Omental fat pad (tissue), 4 donors: ENCODE results near the gene EXTL2. TPM values are rescaled to one million over a fixed set of nuclear protein-coding genes. Genes with fewer than 3 reads are reported as not detected.
"Not testable (repeated sequence)": the region's sequence is repeated elsewhere in the genome, so short reads cannot be mapped to it uniquely, and the experiment has no call there.

Experiments used
- ATAC-seq: fragments of 150-250 bp; one replicate; pipeline ENCODE4 v1.9.1; 2016; ENCODE audit warnings: mild to moderate bottlenecking, moderate library complexity; ENCODE audit not compliant: low FRiP score
- DNase-seq: peaks from one replicate; pipeline ENCODE4 v3.0.0-alpha.2; 2019; ENCODE audit warnings: low spot score
- total RNA-seq, 4 donors: library from RNA; depleted of rRNA; stranded (reverse); fragments of >200 nt; gene quantifications; one replicate each; pipeline ENCODE4 v1.1.0, GENCODE V29; 2016
- TF ChIP-seq, protein P1 (sequence below), 3 donors: fragments of 450-650 bp; IDR thresholded peaks; one replicate each; pipeline ENCODE4 v1.5.1; 2016 to 2017; ENCODE audit warnings: antibody characterized with exemption in 3 of 3, mild to moderate bottlenecking in 3 of 3, moderate library complexity in 2 of 3

The EXTL2 gene
- total RNA-seq, 4 donors from 2014 or later = 10.1 to 16.6 (median 10.4) TPM

DNA sequence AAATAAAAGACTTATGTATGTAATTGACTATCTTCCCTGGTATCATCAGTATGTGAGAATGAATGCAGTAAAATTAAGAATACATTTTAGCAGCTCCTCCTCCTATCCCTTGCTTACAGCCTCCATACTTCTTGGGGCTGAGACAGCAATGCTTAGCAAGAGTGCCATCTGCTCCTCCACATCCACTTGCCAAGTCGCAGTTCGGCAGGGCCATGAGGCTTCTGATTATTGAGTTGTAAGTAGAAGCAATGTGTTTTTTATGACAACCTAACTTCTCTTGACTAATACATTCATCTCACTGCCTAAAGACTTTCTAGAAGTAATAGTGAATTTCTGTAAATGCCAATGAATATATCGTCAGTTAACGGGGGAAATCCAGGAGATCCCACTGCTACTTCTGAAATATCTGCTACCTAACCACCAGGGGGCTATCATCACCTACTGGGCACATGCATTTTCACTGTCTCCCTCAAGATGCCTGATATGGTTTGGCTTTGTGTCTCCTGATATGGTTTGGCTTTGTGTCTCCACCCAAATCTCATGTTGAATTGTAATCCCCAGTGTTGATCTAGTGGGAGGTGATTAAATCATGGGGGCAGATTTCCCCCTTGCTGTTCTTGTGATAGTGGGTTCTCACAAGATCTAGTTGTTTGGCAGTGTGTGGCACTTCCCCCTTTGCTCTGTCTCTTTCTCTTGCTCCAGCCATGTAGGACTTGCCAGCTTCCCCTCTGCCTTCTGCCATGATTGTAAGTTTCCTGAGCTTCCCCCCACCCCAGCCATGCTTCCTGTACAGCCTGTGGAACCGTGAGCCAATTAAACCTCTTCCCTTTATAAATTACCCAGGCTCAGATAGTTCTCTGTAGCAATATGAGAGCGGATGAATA, 59.6 kb downstream of the EXTL2 start:
- no peak for ATAC-seq
- no peak for DNase-seq
- TF ChIP-seq, protein P1, sequence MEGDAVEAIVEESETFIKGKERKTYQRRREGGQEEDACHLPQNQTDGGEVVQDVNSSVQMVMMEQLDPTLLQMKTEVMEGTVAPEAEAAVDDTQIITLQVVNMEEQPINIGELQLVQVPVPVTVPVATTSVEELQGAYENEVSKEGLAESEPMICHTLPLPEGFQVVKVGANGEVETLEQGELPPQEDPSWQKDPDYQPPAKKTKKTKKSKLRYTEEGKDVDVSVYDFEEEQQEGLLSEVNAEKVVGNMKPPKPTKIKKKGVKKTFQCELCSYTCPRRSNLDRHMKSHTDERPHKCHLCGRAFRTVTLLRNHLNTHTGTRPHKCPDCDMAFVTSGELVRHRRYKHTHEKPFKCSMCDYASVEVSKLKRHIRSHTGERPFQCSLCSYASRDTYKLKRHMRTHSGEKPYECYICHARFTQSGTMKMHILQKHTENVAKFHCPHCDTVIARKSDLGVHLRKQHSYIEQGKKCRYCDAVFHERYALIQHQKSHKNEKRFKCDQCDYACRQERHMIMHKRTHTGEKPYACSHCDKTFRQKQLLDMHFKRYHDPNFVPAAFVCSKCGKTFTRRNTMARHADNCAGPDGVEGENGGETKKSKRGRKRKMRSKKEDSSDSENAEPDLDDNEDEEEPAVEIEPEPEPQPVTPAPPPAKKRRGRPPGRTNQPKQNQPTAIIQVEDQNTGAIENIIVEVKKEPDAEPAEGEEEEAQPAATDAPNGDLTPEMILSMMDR (IDR thresholded peaks at IDR 0.05) = no peak

DNA sequence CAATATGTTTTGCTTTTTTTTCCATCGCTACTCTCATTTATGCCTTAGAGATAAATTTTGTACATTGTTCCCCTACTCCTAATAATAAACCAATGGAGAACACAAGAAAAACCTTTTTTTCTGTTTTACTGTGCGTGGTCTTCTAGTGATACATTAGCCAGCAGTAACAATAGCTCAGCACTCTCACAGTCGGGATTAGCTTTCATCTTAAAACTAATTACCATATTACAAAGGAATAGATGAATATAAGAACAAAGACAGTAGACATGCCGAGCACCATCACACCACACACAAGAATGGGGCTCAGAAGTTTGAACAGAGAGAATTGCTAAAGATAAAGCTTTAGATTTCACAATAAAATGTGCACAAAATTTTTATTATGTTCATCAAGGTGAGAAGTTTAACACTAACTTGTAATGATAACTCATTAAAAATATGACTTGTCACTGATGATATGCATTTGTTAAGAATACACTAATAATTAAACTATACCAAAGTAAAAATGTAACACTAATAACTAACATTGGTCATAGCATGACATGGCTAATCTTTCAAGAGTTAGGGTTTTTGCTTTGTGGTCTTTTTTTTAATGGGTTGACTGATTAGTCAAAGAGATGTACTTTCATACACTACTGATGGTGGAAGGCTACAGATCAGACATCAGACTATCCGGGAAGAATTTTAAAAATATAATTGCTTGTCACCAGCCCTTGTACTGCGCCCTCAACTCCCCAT, 61.8 kb downstream of the EXTL2 start:
- no peak for ATAC-seq
- TF ChIP-seq, protein P1 (IDR thresholded peaks at IDR 0.05) = no peak
- DNase-seq = no peak

DNA sequence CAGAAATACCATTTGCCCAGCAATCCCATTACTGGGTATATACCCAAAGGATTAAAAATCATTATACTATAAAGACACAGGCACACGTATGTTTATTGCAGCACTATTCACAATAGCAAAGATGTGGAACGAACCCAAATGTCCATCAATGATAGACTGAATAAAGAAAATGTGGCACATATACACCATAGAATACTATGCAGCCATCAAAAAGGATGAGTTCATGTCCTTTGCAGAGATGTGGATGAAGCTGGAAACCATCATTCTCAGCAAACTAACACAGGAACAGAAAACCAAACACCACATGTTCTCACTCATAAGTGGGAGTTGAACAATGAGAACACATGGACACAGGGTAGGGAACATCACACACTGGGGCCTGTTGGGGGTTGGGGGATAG, 69.0 kb downstream of the EXTL2 start:
- not testable (repeated sequence) for DNase-seq, ATAC-seq

Other genes starting within 250 kb of the EXTL2 start
- 10 to 100 TPM; 28.6 to 68.9 (median 58.1) TPM for gene VCAM1, start 175.1 kb downstream of the EXTL2 start, total RNA-seq
- gene SLC30A7, start 1.2 kb upstream of the EXTL2 start, total RNA-seq = 10 to 100 TPM; 20.6 to 47.4 (median 25.2) TPM
- 10 to 100 TPM in 3 of 4 donors, 1 to 10 TPM in 1; 8.8 to 35.3 (median 15.8) TPM for gene DPH5, start 130.9 kb upstream of the EXTL2 start, total RNA-seq